Activated CD4-positive, CD25-positive, alpha-beta regulatory T cell treated with anti-CD3 and anti-CD28 coated beads, Interleukin-2, amount 50 U/mL, for 16 hours (primary cell): Measurements from ENCODE around the gene GAPVD1.

Experiments used
- DNase-seq: peaks from one replicate; pipeline ENCODE4 v3.0.0-alpha.2; 2020; ENCODE audit warnings: low read depth, low spot score

Gene GAPVD1

GRCh38 chr9:125405938-125406809 is 144.5 kb downstream of the GAPVD1 start:
- DNase-seq = no peak

- DNase-seq = no peak
Measured at GRCh38 chr9:125406810-125407087, 145.1 kb downstream of the GAPVD1 start.

GRCh38 chr9:125407432-125407973 is 145.9 kb downstream of the GAPVD1 start:
- DNase-seq = no peak

GRCh38 chr9:125407974-125408900 is 146.6 kb downstream of the GAPVD1 start:
- DNase-seq = peak; percentile 42

- no peak for DNase-seq
Measured at GRCh38 chr9:125409217-125409636, 147.6 kb downstream of the GAPVD1 start.

GRCh38 chr9:125409637-125410521 is 148.3 kb downstream of the GAPVD1 start:
- no peak for DNase-seq

- no peak for DNase-seq
Measured at GRCh38 chr9:125410522-125410894, 148.9 kb downstream of the GAPVD1 start.

- DNase-seq = no peak
Measured at GRCh38 chr9:125411171-125411756, 149.6 kb downstream of the GAPVD1 start.

GRCh38 chr9:125412166-125412565 is 150.5 kb downstream of the GAPVD1 start:
- DNase-seq = no peak

- no peak for DNase-seq
Measured at GRCh38 chr9:125413579-125413978, 152.0 kb downstream of the GAPVD1 start.

- no peak for DNase-seq
Measured at GRCh38 chr9:125415583-125416460, 154.2 kb downstream of the GAPVD1 start.

- DNase-seq = no peak
Measured at GRCh38 chr9:125416517-125416916, 154.9 kb downstream of the GAPVD1 start.
